HG02678 (cell line): ENCODE measurements around the gene SLC46A3.
"Not testable (repeated sequence)": the region's sequence is repeated elsewhere in the genome, so short reads cannot be mapped to it uniquely, and the experiment has no call there.

ENCODE experiments used
- ATAC-seq: cut with Tn5 transposase; IDR thresholded peaks from one replicate; pipeline ENCODE4 v1.9.1; 2021; ENCODE audit warnings: mild to moderate bottlenecking, moderate library complexity; ENCODE audit not compliant: unreplicated experiment

The SLC46A3 gene

GRCh38 chr13:28718543-28719226 lies at the start of gene SLC46A3:
TSS of gene SLC46A3 (minus strand) at chr13:28718970. CDS start at chr13:28717998, 972 bp downstream.
- ATAC-seq = peak; percentile 99

GRCh38 chr13:28763887-28764286 lies 45.1 kb upstream of the SLC46A3 start:
- no peak for ATAC-seq

GRCh38 chr13:28761586-28761985 lies 42.8 kb upstream of the SLC46A3 start:
- no peak for ATAC-seq

- ATAC-seq = no peak
Observed at GRCh38 chr13:28755546-28755870, 36.7 kb upstream of the SLC46A3 start.

GRCh38 chr13:28754698-28755545 lies 36.2 kb upstream of the SLC46A3 start:
- ATAC-seq = no peak

GRCh38 chr13:28753946-28754345 lies 35.2 kb upstream of the SLC46A3 start:
- ATAC-seq = no peak

GRCh38 chr13:28753208-28753892 lies 34.6 kb upstream of the SLC46A3 start:
- ATAC-seq = no peak

GRCh38 chr13:28751175-28751960 lies 32.6 kb upstream of the SLC46A3 start:
- no peak for ATAC-seq

- ATAC-seq = no peak
Observed at GRCh38 chr13:28750187-28751045, 31.6 kb upstream of the SLC46A3 start.

GRCh38 chr13:28747851-28748250 lies 29.1 kb upstream of the SLC46A3 start:
- ATAC-seq = no peak

GRCh38 chr13:28746287-28746612 lies 27.5 kb upstream of the SLC46A3 start:
- ATAC-seq = no peak

GRCh38 chr13:28744656-28745055 lies 25.9 kb upstream of the SLC46A3 start:
- no peak for ATAC-seq

- ATAC-seq = no peak
Observed at GRCh38 chr13:28744091-28744536, 25.3 kb upstream of the SLC46A3 start.

GRCh38 chr13:28743499-28744083 lies 24.8 kb upstream of the SLC46A3 start:
- ATAC-seq = no peak

- ATAC-seq = no peak
Observed at GRCh38 chr13:28743020-28743419, 24.2 kb upstream of the SLC46A3 start.

GRCh38 chr13:28742445-28742844 lies 23.7 kb upstream of the SLC46A3 start:
- not testable (repeated sequence) for ATAC-seq

- ATAC-seq = no peak
Observed at GRCh38 chr13:28741084-28741491, 22.3 kb upstream of the SLC46A3 start.

GRCh38 chr13:28739376-28739775 lies 20.6 kb upstream of the SLC46A3 start:
- no peak for ATAC-seq

GRCh38 chr13:28735481-28736029 lies 16.8 kb upstream of the SLC46A3 start:
- ATAC-seq = no peak
